ENCODE measurements around the gene DIPK1A. TPM values are rescaled to one million over a fixed set of nuclear protein-coding genes. Genes with fewer than 3 reads are reported as not detected.

Gene DIPK1A
- total RNA-seq, 1 donor from 2014 or later, result 4.6 TPM

DNA sequence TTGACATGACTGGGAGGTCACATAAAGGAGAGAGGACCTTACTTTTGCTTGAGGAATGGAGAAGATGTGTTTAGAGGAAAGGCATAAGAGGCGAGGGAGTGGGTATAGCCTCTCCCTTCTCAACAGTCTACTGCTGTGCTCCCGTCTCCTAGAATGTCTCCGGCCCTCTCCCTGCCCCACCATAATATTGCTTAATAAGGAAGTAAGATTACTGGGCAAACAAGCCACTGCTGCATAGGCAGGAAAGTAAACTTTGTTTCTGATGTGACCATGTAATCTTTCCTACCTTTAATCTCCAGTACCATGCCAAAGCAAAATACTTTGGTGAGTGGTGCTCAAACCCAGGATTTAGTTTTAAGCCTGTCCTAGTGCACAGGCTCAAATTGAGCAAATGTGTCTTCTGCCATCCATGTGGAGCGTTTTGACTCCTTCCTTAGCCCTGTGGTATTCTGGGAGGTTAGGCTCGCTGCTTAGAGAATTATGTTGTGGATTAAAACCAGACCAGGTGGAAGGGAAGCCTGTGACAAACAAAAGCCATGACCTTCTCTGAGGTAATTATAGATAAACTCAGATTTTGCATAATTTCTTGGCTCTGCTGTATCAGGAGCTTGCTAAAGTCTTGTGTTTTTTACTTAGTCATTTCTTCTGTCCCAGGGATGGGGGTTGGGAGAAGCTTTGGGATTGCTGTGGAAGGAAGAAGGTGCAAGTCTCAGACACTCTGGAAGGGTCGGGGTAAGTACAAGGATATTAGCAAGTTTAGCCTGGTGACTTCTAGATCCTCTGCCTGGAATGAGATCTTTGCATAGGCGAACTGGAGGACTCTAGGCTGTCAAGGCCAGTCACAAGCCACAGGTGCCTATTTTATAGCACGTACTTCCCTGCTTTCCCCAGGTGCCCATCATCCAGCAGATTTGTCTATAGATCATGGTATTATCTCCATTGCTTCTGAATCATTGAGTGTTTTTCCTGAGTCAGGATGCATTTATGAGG, 34.5 kb upstream of the DIPK1A start:
- Histone ChIP-seq H3K9me3 (no peaks in the 10 kb centered on the region), H3K27me3 (no peaks in the 10 kb centered on the region), H3K36me3 (no peaks in the 10 kb centered on the region), H3K4me1 (no peaks in the 10 kb centered on the region), H3K4me3 (no peak overlapping the region), H3K27ac (no peak overlapping the region)
- TF ChIP-seq, protein P1, sequence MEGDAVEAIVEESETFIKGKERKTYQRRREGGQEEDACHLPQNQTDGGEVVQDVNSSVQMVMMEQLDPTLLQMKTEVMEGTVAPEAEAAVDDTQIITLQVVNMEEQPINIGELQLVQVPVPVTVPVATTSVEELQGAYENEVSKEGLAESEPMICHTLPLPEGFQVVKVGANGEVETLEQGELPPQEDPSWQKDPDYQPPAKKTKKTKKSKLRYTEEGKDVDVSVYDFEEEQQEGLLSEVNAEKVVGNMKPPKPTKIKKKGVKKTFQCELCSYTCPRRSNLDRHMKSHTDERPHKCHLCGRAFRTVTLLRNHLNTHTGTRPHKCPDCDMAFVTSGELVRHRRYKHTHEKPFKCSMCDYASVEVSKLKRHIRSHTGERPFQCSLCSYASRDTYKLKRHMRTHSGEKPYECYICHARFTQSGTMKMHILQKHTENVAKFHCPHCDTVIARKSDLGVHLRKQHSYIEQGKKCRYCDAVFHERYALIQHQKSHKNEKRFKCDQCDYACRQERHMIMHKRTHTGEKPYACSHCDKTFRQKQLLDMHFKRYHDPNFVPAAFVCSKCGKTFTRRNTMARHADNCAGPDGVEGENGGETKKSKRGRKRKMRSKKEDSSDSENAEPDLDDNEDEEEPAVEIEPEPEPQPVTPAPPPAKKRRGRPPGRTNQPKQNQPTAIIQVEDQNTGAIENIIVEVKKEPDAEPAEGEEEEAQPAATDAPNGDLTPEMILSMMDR (IDR thresholded peaks at IDR 0.05), result no peak
- DNase-seq (no peak), ATAC-seq (peak; percentile 79)
- intact Hi-C loops (cut with DNase I), result loop anchor here (10.0 kb wide), 1 partner anchor 141 kb away; no protein-coding TSS in a partner anchor

DNA sequence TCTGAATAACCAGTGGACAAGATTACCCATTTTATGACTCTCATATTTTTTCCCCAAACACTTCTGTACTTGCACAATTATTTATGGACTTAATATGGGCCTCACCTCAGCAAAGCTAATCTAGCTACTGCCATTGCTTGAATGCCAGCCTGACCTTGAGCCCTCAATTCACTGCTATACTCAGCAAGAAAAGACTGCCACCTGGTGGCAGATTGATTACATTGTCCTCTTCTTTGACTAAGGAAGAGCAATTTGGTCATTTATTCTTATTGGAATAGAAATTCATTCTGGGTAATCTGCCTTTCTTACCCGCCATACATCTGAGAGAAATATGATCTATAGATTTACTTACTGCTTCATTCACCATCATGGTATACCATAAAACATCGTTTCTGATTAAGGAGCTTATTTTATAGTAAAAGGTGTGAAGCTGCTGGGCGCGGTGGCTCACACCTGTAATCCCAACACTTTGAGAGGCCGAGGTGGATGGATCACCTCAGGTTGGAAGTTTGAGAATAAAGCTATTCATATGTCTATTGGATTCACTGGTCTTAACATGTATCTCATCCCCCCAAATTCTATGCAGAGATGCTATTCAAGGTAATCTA, 32.9 kb upstream of the DIPK1A start:
- Histone ChIP-seq H3K4me3 (no peak overlapping the region), H3K4me1 (no peaks in the 10 kb centered on the region), H3K9me3 (no peaks in the 10 kb centered on the region), H3K36me3 (no peaks in the 10 kb centered on the region), H3K27me3 (no peaks in the 10 kb centered on the region), H3K27ac (no peak overlapping the region)
- intact Hi-C loops (cut with DNase I), result loop anchor here (10.0 kb wide), 1 partner anchor 139 kb away; no protein-coding TSS in a partner anchor
- ATAC-seq (peak; percentile 88), DNase-seq (no peak)
- TF ChIP-seq, protein P1 (IDR thresholded peaks at IDR 0.05), result peak; percentile 90

DNA sequence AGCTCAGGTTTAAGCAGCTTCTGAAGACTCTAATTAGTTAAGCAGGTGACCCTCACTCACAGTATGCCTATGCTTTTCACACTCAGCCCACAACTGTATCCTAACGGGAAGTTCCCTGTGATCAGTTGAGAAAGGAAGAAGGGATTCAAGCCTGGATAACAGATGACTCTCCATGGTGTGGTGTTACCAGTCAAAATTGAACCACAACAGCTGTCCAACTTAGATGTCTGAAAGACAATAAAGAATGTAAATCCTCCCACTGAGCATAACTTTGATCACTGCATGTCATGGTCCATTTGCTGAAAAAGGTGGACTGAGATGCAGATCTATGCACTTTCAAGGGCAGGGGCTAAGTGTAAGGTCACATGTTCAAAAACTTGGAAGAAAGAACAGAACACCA, 32.3 kb upstream of the DIPK1A start:
- no peaks in the 10 kb centered on the region for H3K9me3 ChIP-seq
- TF ChIP-seq, protein P1 (IDR thresholded peaks at IDR 0.05), result no peak
- H3K27me3 ChIP-seq, result no peaks in the 10 kb centered on the region
- no peak for ATAC-seq
- no peak overlapping the region for H3K4me3 ChIP-seq
- no peaks in the 10 kb centered on the region for H3K36me3 ChIP-seq
- H3K4me1 ChIP-seq, result no peaks in the 10 kb centered on the region
- intact Hi-C loops (cut with DNase I), result loop anchor here (10.0 kb wide), 1 partner anchor 139 kb away; no protein-coding TSS in a partner anchor
- DNase-seq, result no peak
- no peak overlapping the region for H3K27ac ChIP-seq

DNA sequence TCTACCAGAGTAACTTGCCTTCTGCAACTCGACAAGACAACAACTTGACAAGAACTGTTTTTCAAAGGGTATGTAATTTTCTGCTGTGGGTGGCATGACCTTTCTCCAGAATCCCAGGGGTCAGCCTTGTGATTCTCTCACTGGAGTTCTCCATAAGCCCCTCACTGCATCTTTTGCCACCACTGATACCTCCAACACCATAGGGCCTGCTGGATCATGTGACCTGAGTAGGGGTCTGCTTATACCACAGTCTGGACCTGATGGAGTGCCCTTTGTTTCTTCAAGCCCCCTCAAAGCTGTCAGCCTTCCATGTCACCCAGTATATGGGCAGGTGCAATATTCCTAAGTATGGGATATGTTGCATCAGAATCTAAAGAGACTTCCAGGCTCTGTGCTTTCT, 31.6 kb upstream of the DIPK1A start:
- DNase-seq (no peak), ATAC-seq (no peak)
- no peaks in the 10 kb centered on the region for H3K9me3 ChIP-seq
- TF ChIP-seq, protein P1 (IDR thresholded peaks at IDR 0.05), result no peak
- no peaks in the 10 kb centered on the region for H3K4me1 ChIP-seq
- no peaks in the 10 kb centered on the region for H3K36me3 ChIP-seq
- no peak overlapping the region for H3K27ac ChIP-seq
- intact Hi-C loops (cut with DNase I), result loop anchor here (10.0 kb wide), 1 partner anchor 138 kb away; no protein-coding TSS in a partner anchor
- H3K27me3 ChIP-seq, result no peaks in the 10 kb centered on the region
- H3K4me3 ChIP-seq, result no peak overlapping the region

DNA sequence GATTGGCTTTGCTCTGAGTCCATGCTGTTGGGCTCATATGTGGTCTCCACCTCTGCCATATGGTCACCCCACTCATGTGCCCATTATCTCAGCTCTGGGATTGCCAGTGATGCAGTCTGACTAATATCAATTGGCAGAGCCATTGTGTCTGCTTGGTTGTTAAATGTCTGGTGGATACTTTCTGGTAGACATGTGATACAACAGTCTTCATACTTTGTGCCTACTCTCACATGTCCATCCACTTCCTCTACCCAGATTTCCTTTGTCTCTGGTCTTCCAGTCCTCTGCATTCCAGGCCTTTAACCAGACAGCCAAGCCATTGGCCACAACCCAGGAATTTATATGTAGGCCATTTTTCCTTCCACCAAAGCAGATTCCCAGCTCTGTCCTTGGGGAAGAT, 30.8 kb upstream of the DIPK1A start:
- Histone ChIP-seq H3K36me3 (no peaks in the 10 kb centered on the region), H3K27me3 (no peaks in the 10 kb centered on the region), H3K9me3 (no peaks in the 10 kb centered on the region), H3K27ac (no peak overlapping the region), H3K4me3 (no peak overlapping the region), H3K4me1 (no peaks in the 10 kb centered on the region)
- no peak for DNase-seq
- TF ChIP-seq, protein P1 (IDR thresholded peaks at IDR 0.05), result no peak
- intact Hi-C loops (cut with DNase I), result loop anchor here (10.0 kb wide), 1 partner anchor 137 kb away; no protein-coding TSS in a partner anchor
- no peak for ATAC-seq
